Neutrophil (primary cell): Measurements from ENCODE around the gene SETD3.

Experiments used
- H3K27ac ChIP-seq: fragments of 200-600 bp; sonication (generic); 2 replicates; pipeline ENCODE4 v1.5.1; 2016; ENCODE audit warnings: mild to moderate bottlenecking, moderate library complexity
- H3K27me3 ChIP-seq: fragments of 200-600 bp; sonication (generic); 2 replicates; pipeline ENCODE4 v1.6.0; 2016; ENCODE audit warnings: mild to moderate bottlenecking
- H3K36me3 ChIP-seq: fragments of 200-600 bp; sonication (generic); 2 replicates; pipeline ENCODE4 v1.5.1; 2017
- H3K4me1 ChIP-seq, 2 experiments: fragments of 200-600 bp in 1 of 2; sonication (generic) in 1 of 2; 1 replicate in 1 of 2; 2 replicates in 1 of 2; pipeline versions ENCODE4 v1.5.1 to v1.6.1; 2013 to 2016; ENCODE audit warnings: low read depth in 1 of 2, low read length in 1 of 2, mild to moderate bottlenecking in 1 of 2, moderate library complexity in 1 of 2; ENCODE audit not compliant: control insufficient read depth in 1 of 2, insufficient read depth in 1 of 2
- H3K4me3 ChIP-seq, 2 experiments: fragments of 200-600 bp in 1 of 2; sonication (generic) in 1 of 2; 1 replicate in 1 of 2; 2 replicates in 1 of 2; pipeline ENCODE4 v1.5.1; 2013 to 2016; ENCODE audit warnings: low read depth in 1 of 2, low read length in 1 of 2, mild to moderate bottlenecking in 1 of 2, moderate library complexity in 1 of 2
- H3K9me3 ChIP-seq: fragments of 200-600 bp; sonication (generic); 2 replicates; pipeline ENCODE4 v1.5.1; 2016
- CTCF ChIP-seq: fragments of 200-600 bp; sonication (generic); IDR thresholded peaks from 2 replicates; pipeline ENCODE4 v1.5.1; 2016; ENCODE audit warnings: antibody characterized with exemption

Gene SETD3

DNA sequence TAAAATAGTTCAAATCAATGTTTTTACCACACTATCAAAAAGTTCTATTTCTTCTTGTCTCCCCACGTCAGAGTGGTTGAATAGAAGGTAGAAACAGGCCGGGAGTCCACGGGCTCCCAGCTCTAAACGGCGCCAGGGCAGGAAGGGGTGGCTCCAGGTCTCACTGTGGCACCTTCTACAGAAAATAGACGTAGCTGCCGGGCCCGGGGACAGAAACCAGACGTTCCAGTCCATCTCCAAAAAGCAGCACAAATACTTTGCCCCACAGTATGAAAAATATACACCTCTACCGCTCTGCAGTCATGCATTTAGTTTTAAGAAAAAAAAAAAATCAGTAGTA lies 31.4 kb upstream of the SETD3 start:
- Histone ChIP-seq H3K9me3 (no peaks in the 10 kb centered on the region), H3K27me3 (no peaks in the 10 kb centered on the region), H3K4me3 (no peak overlapping the region), H3K36me3 (peaks cover 73% of the 10 kb centered on the region), H3K27ac (no peak overlapping the region), H3K4me1 (no peaks in the 10 kb centered on the region)
- no peak for TF ChIP-seq CTCF

DNA sequence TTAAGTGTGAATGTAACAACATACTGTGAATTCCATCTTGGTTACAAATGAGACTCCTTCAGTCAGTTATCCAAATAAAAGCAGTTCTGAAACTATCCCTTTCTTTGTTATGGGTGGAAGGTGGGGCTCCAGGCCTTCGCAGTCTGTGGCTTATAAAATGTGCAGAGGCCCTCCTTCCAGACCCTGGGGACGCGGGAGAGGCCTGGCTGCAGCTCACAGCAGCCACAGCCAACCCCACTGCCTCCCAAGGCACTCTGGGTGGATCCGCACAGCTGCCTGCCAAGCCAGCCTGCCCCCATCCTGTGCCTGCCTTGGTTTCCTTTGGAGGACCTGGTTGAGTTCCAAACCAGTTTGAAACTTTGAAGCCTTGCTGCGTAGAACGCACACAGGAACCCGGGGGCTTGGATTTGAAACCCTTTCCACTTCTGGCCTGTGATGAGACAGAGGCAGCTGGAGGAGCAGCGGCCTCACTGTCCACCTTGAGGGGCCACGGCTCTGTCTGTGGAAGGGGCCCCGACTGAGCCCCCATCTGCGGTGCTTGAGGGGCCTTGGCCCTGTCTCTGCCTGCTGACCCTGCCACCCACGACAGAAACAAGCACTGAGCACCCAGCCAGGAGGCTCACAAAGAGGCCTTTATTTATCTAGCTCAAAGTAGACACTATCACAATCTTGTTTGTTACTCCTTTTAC lies 30.9 kb upstream of the SETD3 start:
- TF ChIP-seq CTCF: no peak
- H3K9me3 ChIP-seq: no peaks in the 10 kb centered on the region
- no peak overlapping the region for H3K27ac ChIP-seq
- H3K4me1 ChIP-seq: no peaks in the 10 kb centered on the region
- no peaks in the 10 kb centered on the region for H3K27me3 ChIP-seq
- peaks cover 78% of the 10 kb centered on the region for H3K36me3 ChIP-seq
- H3K4me3 ChIP-seq: no peak overlapping the region

- no peak overlapping the region for H3K27ac ChIP-seq
- peaks cover 87% of the 10 kb centered on the region for H3K36me3 ChIP-seq
- TF ChIP-seq CTCF: no peak
- no peak overlapping the region for H3K4me3 ChIP-seq
- no peaks in the 10 kb centered on the region for H3K27me3 ChIP-seq
- no peaks in the 10 kb centered on the region for H3K9me3 ChIP-seq
- no peaks in the 10 kb centered on the region for H3K4me1 ChIP-seq
Measured at GRCh38 chr14:99510556-99511139, 30.0 kb upstream of the SETD3 start.

DNA sequence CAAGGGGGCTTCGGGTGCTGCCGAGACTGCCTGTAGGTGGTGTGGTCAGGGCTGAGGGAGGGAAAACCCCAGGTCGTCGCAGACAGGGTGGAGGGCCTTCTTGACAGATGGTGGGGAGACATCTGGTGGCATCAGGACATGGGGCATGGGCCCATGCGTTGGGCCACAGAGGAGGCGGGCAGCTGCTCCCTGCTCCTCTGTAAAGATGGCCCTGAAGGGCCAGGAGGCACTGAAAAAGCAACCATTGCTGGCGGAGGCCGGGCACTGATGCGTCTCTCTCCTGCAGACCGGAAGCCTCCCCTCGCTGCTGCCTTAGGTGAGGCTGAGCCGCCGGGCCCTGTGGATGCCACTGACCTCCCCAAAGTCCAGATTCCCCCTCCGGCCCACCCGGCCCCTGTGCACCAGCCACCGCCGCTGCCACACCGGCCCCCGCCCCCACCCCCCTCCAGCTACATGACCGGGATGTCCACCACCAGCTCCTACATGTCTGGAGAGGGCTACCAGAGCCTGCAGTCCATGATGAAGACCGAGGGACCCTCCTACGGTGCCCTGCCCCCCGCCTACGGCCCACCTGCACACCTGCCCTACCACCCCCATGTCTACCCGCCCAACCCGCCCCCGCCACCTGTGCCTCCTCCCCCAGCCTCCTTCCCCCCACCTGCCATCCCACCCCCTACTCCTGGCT lies 29.4 kb upstream of the SETD3 start:
- Histone ChIP-seq H3K9me3 (no peaks in the 10 kb centered on the region), H3K27ac (no peak overlapping the region), H3K4me3 (no peak overlapping the region), H3K27me3 (no peaks in the 10 kb centered on the region), H3K36me3 (peaks cover 93% of the 10 kb centered on the region), H3K4me1 (no peaks in the 10 kb centered on the region)
- TF ChIP-seq CTCF: no peak

DNA sequence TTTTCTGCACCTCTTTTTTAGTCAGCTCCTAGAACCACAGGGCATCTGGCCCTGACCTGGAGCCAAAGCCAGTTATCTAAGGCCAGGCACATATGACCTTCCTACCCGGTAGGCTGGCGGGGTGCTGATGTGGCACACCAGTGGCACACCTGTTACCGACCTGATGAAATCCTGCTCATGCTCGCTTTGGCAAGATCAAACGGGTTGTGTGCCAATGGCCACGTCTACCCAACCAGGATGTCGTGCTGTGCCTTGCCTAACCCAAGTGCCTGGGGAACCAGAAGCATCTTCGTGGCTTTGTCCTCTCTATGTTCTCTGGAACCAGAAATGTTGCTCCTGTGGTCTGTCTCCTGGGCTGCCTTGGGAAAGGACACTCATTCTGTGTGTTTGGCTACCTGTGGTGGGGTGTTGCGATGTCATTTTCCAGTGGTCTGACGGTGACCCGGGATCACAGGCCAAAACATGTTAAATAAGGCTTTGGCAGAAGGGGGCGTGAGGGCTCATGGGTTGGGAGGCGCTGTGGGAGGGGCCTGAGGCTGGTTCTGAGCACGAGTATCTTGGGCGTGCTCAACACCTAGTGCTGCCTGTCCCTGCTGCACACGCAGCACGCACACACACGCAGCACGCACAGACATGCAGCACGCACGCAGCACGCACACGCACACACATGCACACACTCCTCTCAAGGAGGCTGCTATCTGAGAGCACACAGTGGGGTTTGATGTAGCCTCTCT lies 28.4 kb upstream of the SETD3 start:
- Histone ChIP-seq H3K27ac (no peak overlapping the region), H3K27me3 (no peaks in the 10 kb centered on the region)

More for the DNA sequence above, 28.4 kb upstream of the SETD3 start:
- Histone ChIP-seq H3K9me3 (no peaks in the 10 kb centered on the region), H3K4me1 (no peaks in the 10 kb centered on the region), H3K36me3 (peaks cover 100% of the 10 kb centered on the region), H3K4me3 (no peak overlapping the region)
- no peak for TF ChIP-seq CTCF
